Testis (tissue), 3 donors: ENCODE data around the gene GMFB. TPM values are rescaled to one million over a fixed set of nuclear protein-coding genes. Genes with fewer than 3 reads are reported as not detected.
A peak's percentile ranks its signal among the peaks of the same experiment; 100 is the strongest.

Experiments used
- DNase-seq: peaks from one replicate; pipeline ENCODE4 v3.0.0-alpha.2; 2019
- H3K27ac ChIP-seq, 2 donors: fragments of 200-600 bp; sonication (generic); one replicate each; pipeline ENCODE4 v1.5.1; 2019
- H3K27me3 ChIP-seq: fragments of 200-600 bp; sonication (generic); one replicate; pipeline ENCODE4 v1.5.1; 2019
- H3K36me3 ChIP-seq: fragments of 200-600 bp; sonication (generic); one replicate; pipeline ENCODE4 v1.5.1; 2017; ENCODE audit warnings: low read depth; ENCODE audit errors: missing control alignments
- H3K4me1 ChIP-seq: fragments of 200-600 bp; sonication (generic); one replicate; pipeline ENCODE4 v1.5.1; 2019
- H3K4me3 ChIP-seq, 2 donors: fragments of 200-600 bp; sonication (generic); one replicate each; pipeline ENCODE4 v1.5.1; 2017 to 2019
- H3K9me3 ChIP-seq: fragments of 200-600 bp; sonication (generic); one replicate; pipeline ENCODE4 v1.5.1; 2017
- CTCF ChIP-seq, 3 experiments: fragments of 450-650 bp in 2 of 3; fragments of 200-600 bp in 1 of 3; sonication (generic) in 1 of 3; IDR thresholded peaks; one replicate each; pipeline ENCODE4 v1.5.1; 2016 to 2019; ENCODE audit warnings: antibody characterized with exemption in 3 of 3, mild to moderate bottlenecking in 2 of 3, moderate library complexity in 1 of 3
- POLR2A ChIP-seq: fragments of 450-650 bp; IDR thresholded peaks from one replicate; pipeline ENCODE4 v1.6.1; 2017; ENCODE audit warnings: antibody characterized with exemption, mild to moderate bottlenecking, moderate library complexity
- WGBS, 2 donors: methylation state at CpG; one replicate each; pipeline ENCODE4 v1.1.5; 2018; 5-methylcytosine and 5-hydroxymethylcytosine counted together
- intact Hi-C: fragments of 100-400 bp; cut with DNase I; formaldehyde crosslinking; loops from one replicate; pipeline ENCODE4 v1.15.1; 2023; ENCODE audit warnings: low total_unique reads
- polyA plus RNA-seq: library from polyadenylated mRNA; stranded (reverse); fragments of 350-450 nt; fragmentation: Illumina TruSeq; extraction: RNeasy Lipid Tissue Mini Kit (QIAGEN cat#74804); gene quantifications from one replicate; pipeline ENCODE4 v1.2.3, GENCODE V29; 2014; ENCODE audit warnings: low read depth, low replicate concordance; ENCODE audit not compliant: insufficient read depth
- total RNA-seq, 2 donors: library from RNA; depleted of rRNA; stranded (reverse); fragments of >200 nt; gene quantifications; one replicate each; pipeline ENCODE4 v1.2.3, GENCODE V29; 2016

The GMFB gene
- total and polyA plus RNA-seq, 3 donors from 2014 or later = 19.5 to 43.6 (median 32.3) TPM

GRCh38 chr14:54453252-54453651 is 35.5 kb downstream of the GMFB start:
- WGBS, 2 donors = 75 to 90% methylated on average over 3 of the region's 3 CpGs
- H3K27ac ChIP-seq = no peak overlapping the region
- no peaks in the 10 kb centered on the region for H3K36me3 ChIP-seq
- intact Hi-C loops = no loop called here
- TF ChIP-seq CTCF (IDR thresholded peaks at IDR 0.05) (no peak), POLR2A (no peak)
- H3K4me3 ChIP-seq = no peak overlapping the region
- no peaks in the 10 kb centered on the region for H3K27me3 ChIP-seq
- H3K4me1 ChIP-seq = no peaks in the 10 kb centered on the region
- H3K9me3 ChIP-seq = no peaks in the 10 kb centered on the region
- no peak for DNase-seq

GRCh38 chr14:54451961-54452360 is 36.8 kb downstream of the GMFB start:
- Histone ChIP-seq H3K36me3 (no peaks in the 10 kb centered on the region), H3K27ac (no peak overlapping the region), H3K27me3 (no peaks in the 10 kb centered on the region), H3K9me3 (no peaks in the 10 kb centered on the region), H3K4me1 (no peaks in the 10 kb centered on the region), H3K4me3 (no peak overlapping the region)
- no peak for DNase-seq
- WGBS, 2 donors = 63 to 78% methylated on average over 3 of the region's 3 CpGs
- intact Hi-C loops = no loop called here
- no peak for TF ChIP-seq CTCF (IDR thresholded peaks at IDR 0.05)
- TF ChIP-seq POLR2A = no peak

- Histone ChIP-seq H3K4me3 (no peak overlapping the region), H3K27me3 (no peaks in the 10 kb centered on the region), H3K27ac (no peak overlapping the region), H3K36me3 (no peaks in the 10 kb centered on the region), H3K9me3 (no peaks in the 10 kb centered on the region), H3K4me1 (peaks cover 8% of the 10 kb centered on the region)
- peak; percentile 66 for DNase-seq
- no peak for TF ChIP-seq POLR2A
- no peak for TF ChIP-seq CTCF (IDR thresholded peaks at IDR 0.05)
- 56 to 83% methylated on average over 7 of the region's 7 CpGs for WGBS, 2 donors
- intact Hi-C loops = no loop called here
Measured at GRCh38 chr14:54451121-54451601, 37.6 kb downstream of the GMFB start.

- H3K36me3 ChIP-seq = no peaks in the 10 kb centered on the region
- no peak overlapping the region for H3K27ac ChIP-seq
- intact Hi-C loops = no loop called here
- peaks cover 14% of the 10 kb centered on the region for H3K4me1 ChIP-seq
- H3K9me3 ChIP-seq = no peaks in the 10 kb centered on the region
- no peaks in the 10 kb centered on the region for H3K27me3 ChIP-seq
- DNase-seq = no peak
- WGBS, 2 donors = 38 to 40% methylated on average over 3 of the region's 3 CpGs
- no peak overlapping the region for H3K4me3 ChIP-seq
- TF ChIP-seq POLR2A (no peak), CTCF (IDR thresholded peaks at IDR 0.05) (no peak)
Measured at GRCh38 chr14:54450535-54450934, 38.2 kb downstream of the GMFB start.

GRCh38 chr14:54447231-54447692 is 41.5 kb downstream of the GMFB start:
- DNase-seq = no peak
- Histone ChIP-seq H3K4me1 (peaks cover 18% of the 10 kb centered on the region), H3K27me3 (no peaks in the 10 kb centered on the region), H3K9me3 (no peaks in the 10 kb centered on the region), H3K4me3 (no peak overlapping the region), H3K36me3 (no peaks in the 10 kb centered on the region), H3K27ac (no peak overlapping the region)
- TF ChIP-seq CTCF (IDR thresholded peaks at IDR 0.05) = no peak
- no peak for TF ChIP-seq POLR2A
- 73 to 89% methylated on average over 8 of the region's 8 CpGs for WGBS, 2 donors
- intact Hi-C loops = no loop called here
